HepG2 (cell line): ENCODE results near the gene TOP3B.

Experiments
- GTF2F1 ChIP-seq: fragments of 150-350 bp; IDR thresholded peaks from 2 replicates; pipeline ENCODE4 v1.6.1; 2014; ENCODE audit warnings: low read length
- MEIS1 ChIP-seq: sonication (generic); formaldehyde crosslinking; IDR thresholded peaks from 2 replicates; pipeline ENCODE4 v1.9.0; 2021; ENCODE audit warnings: mild to moderate bottlenecking, missing genetic modification reagents, moderate library complexity, borderline replicate concordance
- NCOA1 ChIP-seq: sonication (generic); formaldehyde crosslinking; IDR thresholded peaks from 2 replicates; pipeline ENCODE4 v1.9.0; 2021; ENCODE audit warnings: missing genetic modification reagents
- SMC3 ChIP-seq: IDR thresholded peaks from 2 replicates; pipeline ENCODE4 v1.6.1; 2011; ENCODE audit warnings: low read length, improper control_type of control experiment
- ZSCAN22 ChIP-seq: sonication (generic); formaldehyde crosslinking; IDR thresholded peaks from 2 replicates; pipeline ENCODE4 v1.4.0; 2020; ENCODE audit warnings: mild to moderate bottlenecking, missing genetic modification reagents
- TF ChIP-seq, protein P1 (sequence below): sonication (generic); formaldehyde crosslinking; IDR thresholded peaks from 2 replicates; pipeline ENCODE4 v1.4.0; 2020; ENCODE audit warnings: missing genetic modification reagents

DNA sequence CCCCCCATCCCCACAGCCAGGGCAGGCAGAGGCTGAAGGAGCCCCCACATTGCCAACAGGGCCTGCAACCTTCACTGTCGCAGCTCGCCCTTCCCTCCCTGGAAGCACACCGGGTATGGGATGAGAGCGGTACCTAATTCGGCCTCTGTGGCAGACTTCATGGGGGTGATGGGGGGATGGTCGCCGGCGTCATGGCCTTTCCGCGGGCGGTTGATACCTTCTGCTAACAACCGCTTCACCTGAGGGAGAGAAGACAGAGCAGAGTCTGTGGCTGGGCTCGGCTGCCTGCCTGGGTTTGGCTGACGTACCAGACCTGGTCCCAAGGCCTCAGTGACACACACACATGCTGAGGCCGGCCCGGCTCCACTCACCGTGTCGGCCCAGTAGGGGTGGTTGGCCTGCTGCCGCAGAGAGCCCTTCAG is 18.8 kb downstream of the TOP3B start:
- TF ChIP-seq, protein P1, sequence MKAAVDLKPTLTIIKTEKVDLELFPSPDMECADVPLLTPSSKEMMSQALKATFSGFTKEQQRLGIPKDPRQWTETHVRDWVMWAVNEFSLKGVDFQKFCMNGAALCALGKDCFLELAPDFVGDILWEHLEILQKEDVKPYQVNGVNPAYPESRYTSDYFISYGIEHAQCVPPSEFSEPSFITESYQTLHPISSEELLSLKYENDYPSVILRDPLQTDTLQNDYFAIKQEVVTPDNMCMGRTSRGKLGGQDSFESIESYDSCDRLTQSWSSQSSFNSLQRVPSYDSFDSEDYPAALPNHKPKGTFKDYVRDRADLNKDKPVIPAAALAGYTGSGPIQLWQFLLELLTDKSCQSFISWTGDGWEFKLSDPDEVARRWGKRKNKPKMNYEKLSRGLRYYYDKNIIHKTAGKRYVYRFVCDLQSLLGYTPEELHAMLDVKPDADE (CRISPR knock-in tag) = no peak
- TF ChIP-seq NCOA1 (no peak), SMC3 (no peak), GTF2F1 (no peak), ZSCAN22 (CRISPR knock-in tag) (no peak), MEIS1 (CRISPR knock-in tag) (no peak)
